ELF-1 (cell line): ENCODE measurements around the gene DMTF1.
"Not testable (repeated sequence)": the region's sequence is repeated elsewhere in the genome, so short reads cannot be mapped to it uniquely, and the experiment has no call there.

Experiments used
- DNase-seq: peaks from one replicate; pipeline ENCODE4 v3.0.0-alpha.2; 2016; ENCODE audit warnings: low read depth, low spot score

DMTF1 gene

DNA sequence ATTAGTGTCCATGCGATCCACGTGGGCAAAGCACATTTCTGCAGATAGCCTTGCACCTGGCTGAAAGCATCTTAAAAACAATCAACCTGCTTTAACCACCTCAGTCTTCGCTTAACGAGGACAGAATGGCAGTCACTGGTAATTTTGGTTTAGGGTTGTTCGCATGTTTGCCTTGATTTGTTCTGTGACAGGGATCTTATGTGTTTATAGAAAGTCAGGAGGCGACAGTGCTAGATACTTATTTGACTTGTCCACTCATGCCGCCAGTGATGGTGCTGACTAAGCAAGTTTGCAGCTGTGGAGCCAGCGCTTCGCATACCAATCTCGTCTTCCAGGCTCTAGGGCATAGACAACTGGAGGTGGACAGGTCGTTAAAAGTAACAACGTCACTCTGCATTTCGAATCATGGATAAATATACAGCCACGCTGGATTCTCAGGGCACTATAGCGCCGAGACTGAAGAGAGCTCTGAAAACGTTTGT lies 68.5 kb downstream of the DMTF1 start:
- DNase-seq, result peak; percentile 48

DNA sequence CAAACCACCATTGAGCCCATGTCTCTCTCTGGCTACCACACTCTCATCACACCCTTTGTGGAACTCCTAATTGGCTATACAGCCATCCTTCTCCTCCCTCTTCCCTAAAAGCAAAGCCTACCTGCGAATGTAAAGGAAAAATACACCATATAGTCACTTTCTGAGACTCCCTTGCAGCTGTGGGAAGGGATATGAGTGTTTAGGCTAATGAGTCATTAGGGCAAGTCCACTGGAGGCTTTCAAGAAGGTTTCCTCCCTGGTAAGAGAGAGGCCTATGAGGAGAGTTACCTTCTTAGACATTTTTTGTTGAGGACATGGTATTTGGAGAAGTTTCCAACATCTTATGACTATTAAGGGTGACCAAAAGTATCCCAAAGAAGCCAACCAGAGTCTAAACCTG lies 71.4 kb downstream of the DMTF1 start:
- no peak for DNase-seq

DNA sequence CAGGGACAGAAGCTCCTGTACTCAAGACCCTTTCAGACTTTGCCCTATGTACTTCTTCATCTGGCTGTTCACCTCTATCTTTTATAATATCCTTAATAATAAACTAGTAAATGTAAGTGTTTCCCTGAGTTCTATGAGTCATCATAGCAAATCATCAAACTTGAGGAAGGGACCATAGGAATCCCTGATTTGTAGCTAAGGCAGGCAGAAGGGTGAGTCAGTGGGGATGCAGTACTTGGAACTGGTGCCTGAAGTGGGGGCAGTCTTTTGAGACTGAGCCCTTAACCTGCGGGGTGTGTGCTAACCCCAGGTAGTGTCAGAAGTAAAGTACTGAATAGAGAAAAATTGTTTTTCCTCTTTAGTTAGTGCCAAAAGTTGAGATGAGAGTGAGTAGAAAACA lies 73.4 kb downstream of the DMTF1 start:
- no peak for DNase-seq

DNA sequence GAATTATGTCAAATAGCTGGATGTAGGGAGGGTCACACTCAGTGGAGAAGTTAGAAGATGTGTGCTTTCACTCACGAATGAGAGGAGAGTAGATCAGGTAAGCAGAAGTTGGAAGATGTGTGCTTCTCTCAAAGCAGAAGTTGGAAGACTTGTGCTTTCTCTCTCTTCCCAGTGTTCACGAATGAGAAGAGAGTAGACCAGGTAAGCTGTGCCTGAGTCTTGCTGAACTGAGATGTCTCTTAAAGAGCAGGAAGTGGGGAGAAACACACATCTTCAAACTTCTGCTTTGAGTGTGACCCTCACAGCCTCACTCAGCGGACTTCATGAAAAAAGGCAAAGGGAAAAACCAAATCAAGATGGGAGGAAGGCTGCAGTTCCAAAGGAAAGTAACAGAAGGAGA lies 74.2 kb downstream of the DMTF1 start:
- DNase-seq, result no peak

DNA sequence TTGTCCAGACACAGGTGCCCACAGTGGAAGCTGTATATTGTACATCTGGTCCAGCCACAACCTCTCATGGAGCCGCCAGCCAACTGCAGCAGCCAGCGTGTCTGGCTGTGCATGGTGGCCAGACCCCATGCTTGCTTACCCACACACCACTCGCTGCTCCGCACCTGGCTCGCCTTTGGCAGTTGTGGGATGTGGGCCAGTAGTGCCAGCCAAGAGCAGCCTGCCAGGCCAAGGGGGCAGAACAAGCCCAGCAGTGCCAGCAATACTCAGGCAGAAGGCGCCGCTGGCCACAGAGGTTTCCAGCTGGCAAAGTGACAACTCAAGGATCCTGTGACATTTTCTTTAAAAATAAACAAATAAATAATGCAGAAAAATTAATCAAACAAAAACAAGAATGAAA lies 79.0 kb downstream of the DMTF1 start:
- no peak for DNase-seq

DNA sequence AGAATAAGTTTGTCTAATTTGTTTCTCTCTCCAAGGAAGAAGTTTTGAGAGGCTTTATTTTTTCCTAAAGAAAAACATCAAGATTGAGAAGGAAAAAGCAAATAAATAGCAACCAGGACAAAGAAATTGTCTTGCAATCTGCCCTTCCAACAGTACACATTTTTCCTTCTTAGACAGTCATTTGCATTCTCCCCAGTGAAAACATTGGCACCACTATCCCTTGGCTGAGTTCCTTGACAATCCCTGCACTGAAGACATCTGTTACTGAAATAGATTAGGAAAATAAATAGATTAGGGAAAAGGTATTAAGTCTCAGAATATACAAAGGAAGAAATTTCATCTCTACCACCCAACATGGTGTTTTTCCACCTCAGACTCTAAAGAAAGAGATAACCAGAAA lies 79.5 kb downstream of the DMTF1 start:
- no peak for DNase-seq

DNA sequence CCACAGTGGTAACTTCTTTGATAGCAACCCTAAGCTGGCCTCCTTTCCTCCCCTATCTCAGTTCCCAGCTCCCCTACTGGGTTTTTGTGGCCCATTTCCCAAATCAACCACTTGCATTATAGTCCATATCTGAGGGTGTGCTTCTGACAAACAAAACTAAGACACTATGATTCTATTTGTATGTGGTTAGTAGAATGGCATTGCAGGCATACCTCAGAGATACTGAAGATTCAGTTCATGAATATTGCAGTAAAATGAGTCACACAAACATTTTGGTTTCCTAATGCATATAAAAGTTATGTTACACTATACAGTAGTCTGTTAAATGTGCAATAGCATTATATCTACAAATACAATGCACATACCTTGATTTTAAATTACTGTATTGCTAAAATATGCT lies 82.7 kb downstream of the DMTF1 start:
- DNase-seq, result no peak

DNA sequence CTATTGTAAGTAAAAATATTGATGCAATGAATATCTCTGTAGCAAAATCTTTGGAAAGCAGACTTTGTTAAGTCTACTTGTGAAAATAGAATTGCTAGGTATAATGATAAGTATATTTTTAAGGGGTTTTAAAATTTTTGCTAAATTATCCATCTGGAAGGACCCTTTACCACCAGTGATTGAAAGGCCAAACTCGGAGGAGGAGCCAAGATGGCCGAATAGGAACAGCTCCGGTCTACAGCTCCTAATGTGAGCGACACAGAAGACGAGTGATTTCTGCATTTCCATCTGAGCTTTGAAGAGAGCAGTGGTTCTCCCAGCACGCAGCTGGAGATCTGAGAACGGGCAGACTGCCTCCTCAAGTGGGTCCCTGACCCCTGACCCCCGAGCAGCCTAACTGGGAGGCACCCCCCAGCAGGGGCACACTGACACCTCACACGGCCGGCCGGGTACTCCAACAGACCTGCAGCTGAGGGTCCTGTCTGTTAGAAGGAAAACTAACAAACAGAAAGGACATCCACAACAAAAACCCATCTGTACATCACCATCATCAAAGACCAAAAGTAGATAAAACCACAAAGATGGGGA lies 86.3 kb downstream of the DMTF1 start:
- not testable (repeated sequence) for DNase-seq

DNA sequence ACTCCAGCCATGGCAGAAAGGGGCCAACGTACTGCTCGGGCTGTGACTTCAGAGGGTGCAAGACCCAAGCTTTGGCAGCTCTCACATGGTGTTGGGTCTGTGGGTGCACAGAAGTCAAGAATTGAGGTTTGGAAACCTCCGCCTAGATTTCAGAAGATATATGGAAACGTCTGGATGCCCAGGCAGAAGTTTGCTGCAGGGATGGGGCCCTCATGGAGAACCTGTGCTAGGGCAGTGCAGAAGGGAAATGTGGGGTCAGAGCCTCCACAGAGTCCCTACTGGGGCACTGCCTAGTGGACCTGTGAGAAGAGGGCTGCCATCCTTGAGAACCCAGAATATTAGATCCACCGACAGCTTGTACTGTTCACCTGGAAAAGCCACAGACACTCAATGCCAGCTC lies 93.4 kb downstream of the DMTF1 start:
- not testable (repeated sequence) for DNase-seq
